Measurements from ENCODE around the gene NID1. TPM values are rescaled to one million over a fixed set of nuclear protein-coding genes. Genes with fewer than 3 reads are reported as not detected.

NID1 gene
- 89.4 TPM for total RNA-seq

GRCh38 chr1:236064674-236065508 is at the start of gene NID1:
NID1 (minus strand) TSS chr1:236065090; CDS start chr1:236065079, 11 bp downstream.
- DNase-seq (ENCODE audit: low spot score), result peak; percentile 76

DNA sequence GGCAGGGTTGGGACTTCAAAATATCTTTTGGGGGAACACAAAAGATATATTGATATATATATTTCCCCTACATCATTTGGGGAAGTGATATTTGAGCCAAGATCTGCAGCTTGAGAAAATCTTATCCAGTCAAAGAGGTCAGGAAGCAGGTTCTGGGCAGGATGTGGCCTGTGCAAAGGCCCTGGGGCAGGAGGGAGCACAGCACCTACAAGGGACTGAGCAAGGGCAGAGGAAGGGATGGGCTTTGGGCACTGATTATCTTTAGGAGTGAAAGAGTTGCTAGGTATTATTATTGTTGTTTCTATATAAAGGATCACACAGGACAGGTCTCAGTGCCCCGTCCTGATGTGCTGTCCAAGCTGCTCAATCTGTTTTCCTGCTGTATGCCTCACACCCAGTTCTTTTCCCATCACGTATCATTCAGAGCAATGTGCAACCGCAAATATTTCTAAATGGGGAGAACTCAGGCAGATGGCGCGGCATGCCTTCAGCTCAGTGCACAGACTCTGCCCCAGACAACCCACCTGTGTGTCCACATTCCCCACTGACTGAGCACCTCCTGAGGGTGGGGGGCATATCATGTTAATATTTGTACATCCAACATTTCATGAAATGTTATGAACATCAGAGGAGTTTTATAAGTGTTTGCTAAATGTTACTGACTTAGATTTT is 49.3 kb upstream of the NID1 start:
- no peak for DNase-seq (ENCODE audit: low spot score)

- no peak for DNase-seq (ENCODE audit: low spot score)
These were observed 48.6 kb upstream of the NID1 start for GRCh38 chr1:236113324-236114032.

GRCh38 chr1:236112332-236112627 is 47.4 kb upstream of the NID1 start:
- DNase-seq (ENCODE audit: low spot score), result no peak

DNA sequence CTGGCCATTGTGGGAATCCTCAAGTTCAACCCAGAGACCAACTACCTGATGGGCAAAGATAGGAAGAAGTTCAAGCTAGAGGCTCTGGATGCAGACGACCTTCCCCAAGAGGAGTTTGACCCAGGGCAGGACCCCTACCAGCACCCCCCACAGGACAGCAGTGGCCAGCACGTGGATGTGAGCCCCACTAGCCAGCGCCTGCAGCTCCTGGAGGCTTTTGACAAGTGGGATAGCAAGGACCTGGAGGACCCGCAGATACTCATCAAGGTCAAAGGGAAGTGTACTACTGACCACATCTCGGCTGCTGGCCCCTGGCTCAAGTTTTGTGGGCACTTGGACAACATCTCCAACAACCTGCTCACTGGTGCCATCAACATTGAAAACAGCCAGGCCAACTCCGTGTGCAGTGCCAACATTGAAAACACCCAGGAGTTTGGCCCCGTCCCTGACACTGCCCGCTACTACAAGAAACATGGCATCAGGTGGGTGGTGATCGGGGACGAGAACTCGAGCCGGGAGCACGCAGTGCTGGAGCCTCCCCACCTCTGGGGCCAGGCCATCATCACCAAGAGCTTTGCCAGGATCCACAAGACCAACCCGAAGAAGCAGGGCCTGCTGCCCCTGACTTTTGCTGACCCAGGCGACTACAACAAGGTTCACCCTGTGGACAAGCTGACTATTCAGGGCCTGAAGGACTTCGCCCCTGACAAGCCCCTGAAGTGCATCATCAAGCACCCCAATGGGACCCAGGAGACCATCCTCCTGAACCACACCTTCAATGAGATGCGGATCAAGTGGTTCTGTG is 46.8 kb upstream of the NID1 start:
- no peak for DNase-seq (ENCODE audit: low spot score)

DNA sequence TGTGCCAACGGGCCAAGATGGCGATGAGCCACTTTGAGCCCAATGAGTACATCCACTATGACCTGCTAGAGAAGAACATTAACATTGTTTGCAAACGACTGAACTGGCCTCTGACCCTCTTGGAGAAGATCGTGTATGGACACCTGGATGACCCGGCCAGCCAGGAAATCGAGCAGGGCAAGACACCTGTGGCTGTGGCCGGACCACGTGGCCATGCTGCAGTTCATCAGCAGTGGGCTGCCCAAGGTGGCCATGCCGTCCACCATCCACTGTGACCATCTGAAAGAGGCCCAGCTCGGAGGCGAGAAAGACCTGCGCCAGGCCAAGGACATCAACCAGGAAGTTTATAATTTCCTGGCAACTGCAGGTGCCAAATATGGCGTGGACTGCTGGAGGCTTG is 45.2 kb upstream of the NID1 start:
- no peak for DNase-seq (ENCODE audit: low spot score)

DNA sequence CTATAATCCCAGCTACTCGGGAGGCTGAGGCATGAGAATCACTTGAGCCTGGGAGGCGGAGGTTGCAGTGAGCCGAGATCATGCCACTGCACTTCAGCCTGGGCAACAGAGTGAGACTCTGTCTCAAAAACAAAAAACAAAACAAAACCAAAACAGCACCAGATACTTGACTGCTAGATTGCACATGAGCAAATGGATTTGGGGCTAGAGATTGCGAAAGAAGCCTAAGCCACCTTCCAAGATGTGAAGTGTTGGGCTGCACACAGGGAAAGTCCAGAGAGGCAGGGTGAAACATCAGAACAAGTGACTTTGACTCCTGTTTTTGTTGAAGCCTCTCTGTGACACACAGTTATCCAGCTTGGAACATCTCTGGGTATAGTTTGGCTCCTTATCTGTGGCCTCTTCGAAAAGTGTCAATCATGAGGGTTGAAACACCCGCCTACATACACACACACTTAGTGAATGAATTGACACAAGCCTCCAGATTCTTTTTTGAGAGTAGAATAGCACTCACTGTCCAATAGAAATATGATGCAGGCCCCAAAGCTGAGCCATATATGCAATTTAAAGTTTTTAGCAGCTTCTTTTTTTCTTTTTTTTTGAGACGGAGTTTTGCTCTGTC is 43.2 kb upstream of the NID1 start:
- no peak for DNase-seq (ENCODE audit: low spot score)

DNA sequence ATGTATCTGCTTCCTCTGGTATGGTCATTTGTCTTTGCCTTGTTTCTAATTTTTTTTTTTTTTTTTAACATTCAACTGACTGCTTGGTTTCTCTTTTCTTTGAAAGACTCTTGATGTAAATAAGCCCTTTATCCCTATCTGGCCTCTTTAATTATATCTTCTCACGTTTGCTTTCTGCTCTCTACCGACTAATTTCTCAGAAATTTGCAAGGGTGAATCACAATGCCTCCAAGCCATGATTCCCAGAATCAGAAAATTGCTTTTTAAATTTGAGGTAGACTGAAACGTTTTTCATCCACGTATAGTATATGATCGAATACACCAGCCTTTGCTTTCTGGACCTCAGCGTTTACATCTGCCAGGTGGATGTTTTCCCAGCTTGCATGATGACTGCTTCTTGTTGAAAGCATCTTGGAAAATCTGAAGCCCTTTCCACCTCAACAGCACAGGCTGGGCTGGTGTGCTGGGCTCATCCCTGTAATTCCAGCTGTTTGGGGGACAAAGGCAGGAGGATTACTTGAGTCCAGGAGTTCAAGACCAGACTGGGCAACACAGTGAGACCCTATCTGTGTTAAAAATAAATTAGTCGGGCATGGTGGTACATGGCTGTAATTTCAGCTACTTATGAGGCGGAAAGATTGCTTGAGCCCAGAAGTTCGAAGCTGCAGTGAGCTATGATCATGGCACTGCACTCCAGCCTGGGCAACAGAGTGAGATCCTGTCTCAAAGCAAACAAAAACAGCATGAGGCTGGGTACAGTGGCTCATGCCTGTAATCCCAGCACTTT is 42.4 kb upstream of the NID1 start:
- no peak for DNase-seq (ENCODE audit: low spot score)

GRCh38 chr1:236103646-236104218 is 38.8 kb upstream of the NID1 start:
- DNase-seq (ENCODE audit: low spot score), result peak; percentile 62

GRCh38 chr1:236103059-236103458 is 38.2 kb upstream of the NID1 start:
- no peak for DNase-seq (ENCODE audit: low spot score)

DNA sequence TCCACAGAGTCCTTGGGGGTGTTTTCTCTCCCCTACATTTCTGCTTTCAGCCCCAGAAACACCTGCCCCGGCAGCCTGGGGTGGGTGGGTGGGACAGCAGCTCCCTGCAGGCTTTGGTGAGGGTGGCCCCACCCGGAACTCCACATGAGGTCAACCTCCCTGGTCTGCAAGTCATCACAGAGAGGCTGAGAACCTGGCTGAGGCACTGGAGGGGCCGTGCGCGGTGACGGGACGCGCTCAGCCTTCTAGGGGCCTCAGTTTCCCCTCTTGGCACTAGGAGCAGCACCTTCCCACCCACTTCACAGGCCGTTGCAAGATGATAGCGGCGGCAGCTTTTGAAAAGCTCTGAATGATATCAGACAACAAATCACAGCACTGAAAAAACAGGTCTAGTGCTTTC is 37.7 kb upstream of the NID1 start:
- DNase-seq (ENCODE audit: low spot score), result no peak

DNA sequence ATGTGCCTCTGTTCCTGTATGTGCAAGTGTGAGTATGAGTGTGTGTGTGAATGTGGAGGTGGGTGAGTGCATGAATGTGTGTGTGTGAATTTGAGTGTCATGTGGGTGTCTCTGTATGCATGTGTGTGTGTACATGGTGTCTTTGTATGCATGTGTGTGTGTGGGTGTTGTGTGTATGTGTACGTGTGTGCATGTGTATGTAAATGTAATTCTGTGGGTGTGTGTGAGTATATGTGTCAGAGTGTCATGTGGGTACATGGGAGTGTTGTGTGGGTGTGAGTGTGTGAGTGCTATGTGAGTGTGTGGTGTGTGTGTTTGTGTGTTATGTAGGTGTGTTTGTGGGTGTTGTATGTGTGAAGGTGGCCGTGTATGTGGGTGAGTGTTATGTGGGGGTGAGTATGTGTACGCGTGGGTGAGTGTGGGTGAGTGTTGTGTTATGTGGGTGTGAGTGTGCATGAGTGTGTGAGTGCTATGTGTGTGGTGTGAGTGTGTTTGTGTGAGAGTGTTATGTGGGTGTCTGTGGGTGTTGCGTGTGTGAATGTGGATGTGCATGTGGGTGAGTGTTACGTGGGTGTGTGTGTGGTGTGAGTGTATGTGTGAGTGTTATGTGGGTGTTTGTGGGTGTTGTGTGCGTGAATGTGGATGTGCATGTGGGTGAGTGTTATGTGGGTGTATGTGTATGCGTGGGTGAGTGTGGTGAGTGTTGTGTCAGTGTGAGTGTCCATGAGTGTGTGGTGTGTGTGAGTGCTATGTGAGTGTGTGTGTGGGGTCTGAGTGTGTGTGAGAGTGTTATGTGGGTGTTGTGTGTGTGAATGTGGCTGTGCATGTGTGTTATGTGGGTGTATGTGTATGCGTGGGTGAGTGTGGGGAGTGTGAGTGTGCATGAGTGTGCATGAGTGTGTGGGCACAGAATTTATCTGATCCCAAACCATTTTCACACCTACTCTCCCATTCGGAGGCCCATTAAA is 36.6 kb upstream of the NID1 start:
- DNase-seq (ENCODE audit: low spot score), result no peak

- no peak for DNase-seq (ENCODE audit: low spot score)
These were observed 35.9 kb upstream of the NID1 start for GRCh38 chr1:236100799-236101198.

GRCh38 chr1:236099355-236099974 is 34.6 kb upstream of the NID1 start:
- DNase-seq (ENCODE audit: low spot score), result no peak

DNA sequence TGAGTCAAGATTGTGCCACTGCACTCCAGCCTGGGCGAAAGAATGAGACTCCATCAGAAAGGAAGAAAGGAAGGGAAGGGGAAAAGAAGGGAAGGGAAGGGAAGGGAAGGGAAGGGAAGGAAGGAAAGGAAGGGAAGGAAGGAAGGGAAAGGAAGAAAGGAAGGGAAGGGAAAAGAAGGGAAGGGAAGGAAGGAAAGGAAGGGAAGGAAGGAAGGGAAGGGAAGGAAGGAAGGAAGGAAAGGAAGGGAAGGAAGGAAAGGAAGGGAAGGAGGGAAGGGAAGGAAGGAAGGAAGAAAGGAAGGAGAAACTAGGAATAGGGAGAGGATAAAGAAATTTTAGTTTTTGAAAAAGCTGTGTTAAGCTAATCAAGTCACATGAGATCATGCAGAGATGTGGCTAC is 33.4 kb upstream of the NID1 start:
- no peak for DNase-seq (ENCODE audit: low spot score)

GRCh38 chr1:236096660-236097482 is 32.0 kb upstream of the NID1 start:
- peak; percentile 81 for DNase-seq (ENCODE audit: low spot score)

DNA sequence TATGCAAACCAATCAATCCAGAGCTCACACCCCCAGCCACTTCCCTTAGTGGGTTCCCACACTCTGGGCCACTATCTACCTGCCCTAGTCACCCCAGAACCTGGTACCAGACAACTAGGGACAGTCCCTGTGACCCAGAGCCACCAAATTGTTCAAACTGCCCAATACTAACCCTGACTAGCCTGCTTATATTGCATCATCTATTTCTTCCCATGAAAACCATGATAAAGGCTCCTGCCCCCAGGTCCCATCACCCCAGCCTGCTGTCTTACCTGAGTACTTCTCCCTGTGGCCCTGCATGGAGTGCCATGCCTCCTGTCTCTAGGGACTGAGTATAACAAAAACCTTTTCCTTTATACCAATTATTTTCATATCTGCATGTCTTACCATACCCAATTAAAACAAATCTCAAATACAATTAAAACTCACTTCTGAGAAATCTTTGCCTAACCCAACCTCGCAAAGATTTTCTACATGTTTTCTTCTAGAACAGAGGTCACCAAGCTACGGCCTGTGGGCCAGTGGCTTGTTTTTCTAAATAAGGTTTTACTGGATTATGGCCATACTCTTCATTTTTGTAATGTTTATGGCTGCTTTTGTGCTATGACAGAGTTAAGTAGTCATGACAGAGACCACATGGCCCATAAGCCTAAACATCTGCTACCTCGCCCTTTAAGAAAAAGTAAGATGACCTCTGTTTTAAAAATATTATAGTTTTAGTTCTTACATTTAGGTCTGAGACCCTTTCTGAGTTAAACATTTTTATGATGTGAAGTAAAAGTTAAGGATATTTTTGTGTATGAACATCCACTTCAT is 31.0 kb upstream of the NID1 start:
- no peak for DNase-seq (ENCODE audit: low spot score)

All from mucosa of gallbladder (tissue), 1 donor.